ENCODE results near the gene GLT8D1. TPM values are rescaled to one million over a fixed set of nuclear protein-coding genes. Genes with fewer than 3 reads are reported as not detected.

The GLT8D1 gene
- total and polyA plus RNA-seq, 9 of the 15 experiments (the other 6 are each of a cell fraction or from before 2014, with no cell fraction given), result 14.1 to 65.9 (median 33.7) TPM

DNA sequence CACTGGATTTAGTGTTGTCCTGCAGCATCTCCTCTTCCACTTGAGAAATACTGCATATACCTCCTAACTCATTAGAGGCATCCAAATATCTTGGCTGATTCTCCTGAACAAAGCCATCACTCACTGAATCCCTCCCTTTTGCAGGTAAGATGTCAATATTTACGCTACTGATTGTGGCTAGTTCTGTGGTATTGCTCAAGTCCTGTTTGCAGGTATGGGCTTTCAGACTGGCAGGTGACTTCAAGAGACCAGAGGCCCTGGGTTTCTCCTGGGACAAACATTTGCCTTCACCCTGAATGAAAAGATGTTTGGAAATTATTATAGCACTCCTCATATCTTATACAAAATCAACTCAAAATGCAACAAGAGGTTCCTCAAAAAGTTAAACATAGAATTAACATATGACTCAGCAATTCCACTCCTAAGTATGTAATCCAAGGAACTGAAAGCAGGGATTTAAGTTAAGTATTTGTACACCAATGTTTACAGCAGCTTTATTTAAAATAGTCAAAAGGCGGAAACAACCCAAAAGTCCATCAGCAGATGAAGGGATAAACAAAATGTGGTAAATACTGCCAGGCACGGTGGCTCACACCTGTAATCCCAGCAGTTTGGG is 46.6 kb upstream of the GLT8D1 start (continued):
- no peak for TF ChIP-seq EP400 (IDR thresholded peaks at IDR 0.05)
- TF ChIP-seq MAFK (IDR thresholded peaks at IDR 0.05; ENCODE audit: low read length), result peak; percentile 79
- no peak for TF ChIP-seq ZNF324 (CRISPR knock-in tag; IDR thresholded peaks at IDR 0.05)
- TF ChIP-seq C11orf30 (IDR thresholded peaks at IDR 0.05; ENCODE audit: low read depth), result peak; percentile 82
- TF ChIP-seq, protein P1, sequence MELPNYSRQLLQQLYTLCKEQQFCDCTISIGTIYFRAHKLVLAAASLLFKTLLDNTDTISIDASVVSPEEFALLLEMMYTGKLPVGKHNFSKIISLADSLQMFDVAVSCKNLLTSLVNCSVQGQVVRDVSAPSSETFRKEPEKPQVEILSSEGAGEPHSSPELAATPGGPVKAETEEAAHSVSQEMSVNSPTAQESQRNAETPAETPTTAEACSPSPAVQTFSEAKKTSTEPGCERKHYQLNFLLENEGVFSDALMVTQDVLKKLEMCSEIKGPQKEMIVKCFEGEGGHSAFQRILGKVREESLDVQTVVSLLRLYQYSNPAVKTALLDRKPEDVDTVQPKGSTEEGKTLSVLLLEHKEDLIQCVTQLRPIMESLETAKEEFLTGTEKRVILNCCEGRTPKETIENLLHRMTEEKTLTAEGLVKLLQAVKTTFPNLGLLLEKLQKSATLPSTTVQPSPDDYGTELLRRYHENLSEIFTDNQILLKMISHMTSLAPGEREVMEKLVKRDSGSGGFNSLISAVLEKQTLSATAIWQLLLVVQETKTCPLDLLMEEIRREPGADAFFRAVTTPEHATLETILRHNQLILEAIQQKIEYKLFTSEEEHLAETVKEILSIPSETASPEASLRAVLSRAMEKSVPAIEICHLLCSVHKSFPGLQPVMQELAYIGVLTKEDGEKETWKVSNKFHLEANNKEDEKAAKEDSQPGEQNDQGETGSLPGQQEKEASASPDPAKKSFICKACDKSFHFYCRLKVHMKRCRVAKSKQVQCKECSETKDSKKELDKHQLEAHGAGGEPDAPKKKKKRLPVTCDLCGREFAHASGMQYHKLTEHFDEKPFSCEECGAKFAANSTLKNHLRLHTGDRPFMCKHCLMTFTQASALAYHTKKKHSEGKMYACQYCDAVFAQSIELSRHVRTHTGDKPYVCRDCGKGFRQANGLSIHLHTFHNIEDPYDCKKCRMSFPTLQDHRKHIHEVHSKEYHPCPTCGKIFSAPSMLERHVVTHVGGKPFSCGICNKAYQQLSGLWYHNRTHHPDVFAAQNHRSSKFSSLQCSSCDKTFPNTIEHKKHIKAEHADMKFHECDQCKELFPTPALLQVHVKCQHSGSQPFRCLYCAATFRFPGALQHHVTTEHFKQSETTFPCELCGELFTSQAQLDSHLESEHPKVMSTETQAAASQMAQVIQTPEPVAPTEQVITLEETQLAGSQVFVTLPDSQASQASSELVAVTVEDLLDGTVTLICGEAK (IDR thresholded peaks at IDR 0.05), result no peak
- TF ChIP-seq, protein P1 (CRISPR knock-in tag; IDR thresholded peaks at IDR 0.05), result no peak
- TF ChIP-seq HNRNPK (IDR thresholded peaks at IDR 0.05; ENCODE audit: low read depth, low read length, poor library complexity, severe bottlenecking), result no peak
- TF ChIP-seq, protein P2, sequence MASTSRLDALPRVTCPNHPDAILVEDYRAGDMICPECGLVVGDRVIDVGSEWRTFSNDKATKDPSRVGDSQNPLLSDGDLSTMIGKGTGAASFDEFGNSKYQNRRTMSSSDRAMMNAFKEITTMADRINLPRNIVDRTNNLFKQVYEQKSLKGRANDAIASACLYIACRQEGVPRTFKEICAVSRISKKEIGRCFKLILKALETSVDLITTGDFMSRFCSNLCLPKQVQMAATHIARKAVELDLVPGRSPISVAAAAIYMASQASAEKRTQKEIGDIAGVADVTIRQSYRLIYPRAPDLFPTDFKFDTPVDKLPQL (IDR thresholded peaks at IDR 0.05; ENCODE audit: extremely low read depth, insufficient read length), result no peak
- TF ChIP-seq JUNB (CRISPR knock-in tag; conservative IDR thresholded peaks at IDR 0.05), result no peak
- TF ChIP-seq NFE2L1 (tag; IDR thresholded peaks at IDR 0.05; ENCODE audit: borderline replicate concordance, low read depth), result peak; percentile 68
